AG09319 (cell line): Measurements from ENCODE around the gene MIA3.
A peak's percentile ranks its signal among the peaks of the same experiment; 100 is the strongest.

Source experiments
- DNase-seq: peaks from one replicate; pipeline ENCODE4 v3.0.0-alpha.2; 2010; ENCODE audit warnings: low read depth; ENCODE audit errors: extremely low read depth
- CTCF ChIP-seq: IDR thresholded peaks from 2 replicates; pipeline ENCODE4 v1.5.1; 2011; ENCODE audit warnings: low read depth, mild to moderate bottlenecking, inconsistent platforms, low read length, moderate library complexity

Gene MIA3

GRCh38 chr1:222702210-222702609 is 84.3 kb downstream of the MIA3 start:
- TF ChIP-seq CTCF, result no peak
- no peak for DNase-seq

- TF ChIP-seq CTCF, result no peak
- no peak for DNase-seq
These were observed 86.4 kb downstream of the MIA3 start for GRCh38 chr1:222704260-222704659.

GRCh38 chr1:222706815-222707214 is 88.9 kb downstream of the MIA3 start:
- DNase-seq, result no peak

GRCh38 chr1:222709700-222710153 is 91.8 kb downstream of the MIA3 start:
- TF ChIP-seq CTCF, result no peak
- no peak for DNase-seq

More at GRCh38 chr1:222706815-222707214, 88.9 kb downstream of the MIA3 start:
- no peak for TF ChIP-seq CTCF

- DNase-seq, result peak; percentile 24
- TF ChIP-seq CTCF, result no peak
These were observed 93.7 kb downstream of the MIA3 start for GRCh38 chr1:222711319-222712252.

GRCh38 chr1:222712253-222713090 is 94.6 kb downstream of the MIA3 start, which contains the start of the genes AIDA and BROX:
AIDA (minus strand) TSS chr1:222712491; CDS start chr1:222712317, 174 bp downstream.
BROX (plus strand) TSS chr1:222712564; CDS start chr1:222715700, 3,136 bp downstream.
- no peak for TF ChIP-seq CTCF
- peak; percentile 50 for DNase-seq
